Heart left ventricle (tissue), 16 donors: ENCODE data around the gene ABI1. TPM values are rescaled to one million over a fixed set of nuclear protein-coding genes. Genes with fewer than 3 reads are reported as not detected.
A peak's percentile ranks its signal among the peaks of the same experiment; 100 is the strongest.

Experiments
- ATAC-seq, 4 donors: fragments of 200-7000 bp; cut with Tn5 transposase; one replicate each; pipeline ENCODE4 v1.9.1; 2020 to 2022; ENCODE audit warnings: moderate library complexity in 4 of 4, mild to moderate bottlenecking in 3 of 4, moderate number of reproducible peaks in 1 of 4
- DNase-seq, 5 donors: peaks; one replicate each; pipeline ENCODE4 v3.0.0-alpha.2; 2020
- H3K27ac ChIP-seq, 12 donors: fragments of 200-600 bp; sonication (generic) in 4 of 12; one replicate each; pipeline versions ENCODE4 v1.5.0 to v1.8.0; 2016 to 2022; ENCODE audit warnings: mild to moderate bottlenecking in 2 of 12
- H3K27me3 ChIP-seq, 9 donors: fragments of 200-600 bp; sonication (generic) in 2 of 9; one replicate each; pipeline versions ENCODE4 v1.5.1 to v1.8.0; 2016 to 2022; ENCODE audit warnings: mild to moderate bottlenecking in 3 of 9
- H3K36me3 ChIP-seq, 9 donors: fragments of 200-600 bp; sonication (generic) in 2 of 9; one replicate each; pipeline versions ENCODE4 v1.5.0 to v1.8.0; 2018 to 2022; ENCODE audit warnings: mild to moderate bottlenecking in 2 of 9
- H3K4me1 ChIP-seq, 12 donors: fragments of 200-600 bp; sonication (generic) in 4 of 12; one replicate each; pipeline versions ENCODE4 v1.5.0 to v1.8.0; 2016 to 2022; ENCODE audit warnings: mild to moderate bottlenecking in 3 of 12
- H3K4me3 ChIP-seq, 12 donors: fragments of 200-600 bp; sonication (generic) in 4 of 12; one replicate each; pipeline versions ENCODE4 v1.5.0 to v1.8.0; 2017 to 2022; ENCODE audit warnings: mild to moderate bottlenecking in 9 of 12, moderate library complexity in 4 of 12
- H3K9me3 ChIP-seq, 12 donors: fragments of 200-600 bp; sonication (generic) in 4 of 12; one replicate each; pipeline versions ENCODE4 v1.5.0 to v1.8.0; 2016 to 2022; ENCODE audit warnings: mild to moderate bottlenecking in 1 of 12
- POLR2A ChIP-seq, 2 donors: fragments of 450-650 bp; IDR thresholded peaks; one replicate each; pipeline ENCODE4 v1.6.1; 2017; ENCODE audit warnings: antibody characterized with exemption in 2 of 2, mild to moderate bottlenecking in 2 of 2, moderate library complexity in 2 of 2
- WGBS, 4 donors: extraction: QIAGEN DNeasy Blood & Tissue Kit in 2 of 4; methylation state at CpG; one replicate each; pipeline versions ENCODE4 v1.1.5 to v1.1.7; 2013 to 2018; 5-methylcytosine and 5-hydroxymethylcytosine counted together
- intact Hi-C, 10 donors: fragments of 100-400 bp; cut with DNase I; formaldehyde crosslinking; loops; one replicate each; pipeline versions ENCODE4 v1.11.1 to v1.14.2; 2022
- polyA plus RNA-seq, 2 donors: library from polyadenylated mRNA; stranded (reverse); fragments of 200-250 nt; gene quantifications; one replicate each; pipeline ENCODE4 v1.2.3, GENCODE V29; 2013
- total RNA-seq, 9 donors: library from RNA; depleted of rRNA in 2 of 9; stranded (reverse); fragments of >200 nt in 2 of 9; fragmentation: NEBNext Ultra II Directional in 3 of 9; extraction: Animal tissue kit (Norgen Biotek cat#: 25700) in 3 of 9; gene quantifications; one replicate each; pipeline versions ENCODE4 v1.1.0 to v1.2.4, GENCODE V29; 2016 to 2023
- TF ChIP-seq, protein P1 (sequence below), 12 donors: fragments of 200-600 bp; sonication (generic) in 4 of 12; IDR thresholded peaks; one replicate each; pipeline versions ENCODE4 v1.5.0 to v1.8.0; 2018 to 2022; ENCODE audit warnings: antibody characterized with exemption in 12 of 12, mild to moderate bottlenecking in 5 of 12
- donor health status: ischemic (EF 13 %, LVEDD 7.1; RV severe dilation, severe dysfunction).
- donor health status: healthy with polysubstance abuse.
- donor health status: DM: no; HTN: yes; CAD: no.
- donor health status: DM: no; HTN: no; CAD: no.
- donor health status: ischemic (EF 25% LVEDD 6.9; RV normal size, moderate dysfunction).
- donor health status: ischemic (EF 25% LVEDD 5.7; RV mildly dilated, moderate dysfunction).
- donor health status: healthy.
- donor health status: DM: yes; HTN: yes; CAD: no.
- donor health status: ischemic (EF 35%, LVEDD 5.7; RV mildly dilated, moderate dysfunction).
- donor health status: nonischemic (EF 11% LVEDD 7.7; RV severe dilation, severe dysfunction).
- donor health status: DM: yes; HTN: yes; CAD: no.
- donor health status: PGD.
- donor health status: ischemic (EF 29% LVEDD 5.4; RV normal size, mild dysfunction).
- donor health status: nonischemic (EF 23%, LVEDD 6.1; RV moderate dilation, normal function).

Gene ABI1
- total and polyA plus RNA-seq, 11 donors, result 8.5 to 50.0 (median 25.6) TPM

DNA sequence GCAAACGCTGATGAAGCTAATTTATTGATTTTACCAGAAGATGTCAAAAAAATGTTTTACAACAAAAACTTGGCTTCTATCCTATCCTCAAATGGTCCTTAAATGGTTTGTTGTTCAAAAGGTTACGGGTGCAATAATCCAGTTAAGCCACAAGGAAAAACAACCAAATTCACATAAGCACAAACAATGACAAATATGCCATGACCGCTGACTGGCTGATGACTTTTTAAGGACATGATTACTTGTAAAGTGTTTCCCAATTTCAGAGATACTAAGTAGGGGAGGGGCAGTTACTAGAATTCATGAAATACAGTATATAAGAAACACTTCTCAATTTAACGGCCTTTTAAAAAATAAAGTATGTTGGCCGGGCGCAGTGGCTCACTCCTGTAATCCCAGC lies 28.8 kb downstream of the ABI1 start:
- 93 to 96% (median 96%) methylated on average over 6 of the region's 6 CpGs for WGBS, 4 donors
- TF ChIP-seq, protein P1, sequence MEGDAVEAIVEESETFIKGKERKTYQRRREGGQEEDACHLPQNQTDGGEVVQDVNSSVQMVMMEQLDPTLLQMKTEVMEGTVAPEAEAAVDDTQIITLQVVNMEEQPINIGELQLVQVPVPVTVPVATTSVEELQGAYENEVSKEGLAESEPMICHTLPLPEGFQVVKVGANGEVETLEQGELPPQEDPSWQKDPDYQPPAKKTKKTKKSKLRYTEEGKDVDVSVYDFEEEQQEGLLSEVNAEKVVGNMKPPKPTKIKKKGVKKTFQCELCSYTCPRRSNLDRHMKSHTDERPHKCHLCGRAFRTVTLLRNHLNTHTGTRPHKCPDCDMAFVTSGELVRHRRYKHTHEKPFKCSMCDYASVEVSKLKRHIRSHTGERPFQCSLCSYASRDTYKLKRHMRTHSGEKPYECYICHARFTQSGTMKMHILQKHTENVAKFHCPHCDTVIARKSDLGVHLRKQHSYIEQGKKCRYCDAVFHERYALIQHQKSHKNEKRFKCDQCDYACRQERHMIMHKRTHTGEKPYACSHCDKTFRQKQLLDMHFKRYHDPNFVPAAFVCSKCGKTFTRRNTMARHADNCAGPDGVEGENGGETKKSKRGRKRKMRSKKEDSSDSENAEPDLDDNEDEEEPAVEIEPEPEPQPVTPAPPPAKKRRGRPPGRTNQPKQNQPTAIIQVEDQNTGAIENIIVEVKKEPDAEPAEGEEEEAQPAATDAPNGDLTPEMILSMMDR (IDR thresholded peaks at IDR 0.05), result peak in 1 of 12 donors; percentile 10
- no peak for TF ChIP-seq POLR2A (IDR thresholded peaks at IDR 0.05)
- DNase-seq (no peak), ATAC-seq (no peak)
- Histone ChIP-seq H3K36me3 (no peaks in the 10 kb centered on the region), H3K27me3 (no peaks in the 10 kb centered on the region), H3K4me3 (no peak overlapping the region), H3K9me3 (no peaks in the 10 kb centered on the region), H3K4me1 (peaks cover 0 to 35% (median 0%) of the 10 kb centered on the region in 12 donors), H3K27ac (no peak overlapping the region)
- intact Hi-C loops, result no loop called here

DNA sequence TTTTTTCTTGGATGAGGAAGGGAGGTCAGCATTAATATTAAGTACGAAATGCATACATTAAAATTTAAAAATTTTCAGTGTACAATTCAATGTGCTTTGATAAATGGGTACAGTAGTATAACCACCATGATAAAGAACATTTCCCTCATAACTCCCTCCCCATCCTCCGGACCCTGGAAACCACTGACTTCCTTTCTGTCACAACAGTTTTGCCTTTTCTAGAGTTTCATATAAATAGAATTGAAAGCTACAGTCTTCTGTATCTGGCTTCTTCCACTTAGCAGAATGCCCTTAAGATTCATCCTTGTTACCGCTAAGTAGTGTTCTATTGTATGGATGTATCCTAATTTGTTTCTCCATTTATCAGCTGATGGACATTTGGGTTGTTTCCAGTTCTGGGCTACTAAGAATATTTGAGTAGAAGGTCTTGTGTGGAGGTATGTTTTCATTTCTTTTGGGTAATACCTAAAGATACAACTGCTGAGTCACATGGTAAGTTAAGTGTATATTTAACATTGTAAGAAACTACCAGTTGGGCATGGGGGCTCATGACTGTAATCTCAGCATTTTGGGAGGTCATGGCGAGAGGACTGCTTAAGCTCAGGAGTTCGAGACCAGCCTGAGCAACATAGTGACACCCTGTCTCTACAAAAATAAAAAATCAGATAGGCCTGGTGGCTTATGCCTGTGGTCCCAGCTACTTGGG lies 30.8 kb downstream of the ABI1 start:
- intact Hi-C loops, result no loop called here
- Histone ChIP-seq H3K27me3 (no peaks in the 10 kb centered on the region), H3K9me3 (no peaks in the 10 kb centered on the region), H3K27ac (no peak overlapping the region), H3K4me3 (no peak overlapping the region), H3K36me3 (no peaks in the 10 kb centered on the region), H3K4me1 (peaks cover 0 to 33% (median 0%) of the 10 kb centered on the region in 12 donors)
- no peak for ATAC-seq
- 89 to 93% (median 90%) methylated on average over 5 of the region's 5 CpGs for WGBS, 4 donors
- no peak for DNase-seq
- no peak for TF ChIP-seq POLR2A (IDR thresholded peaks at IDR 0.05)
- TF ChIP-seq, protein P1 (IDR thresholded peaks at IDR 0.05), result no peak

DNA sequence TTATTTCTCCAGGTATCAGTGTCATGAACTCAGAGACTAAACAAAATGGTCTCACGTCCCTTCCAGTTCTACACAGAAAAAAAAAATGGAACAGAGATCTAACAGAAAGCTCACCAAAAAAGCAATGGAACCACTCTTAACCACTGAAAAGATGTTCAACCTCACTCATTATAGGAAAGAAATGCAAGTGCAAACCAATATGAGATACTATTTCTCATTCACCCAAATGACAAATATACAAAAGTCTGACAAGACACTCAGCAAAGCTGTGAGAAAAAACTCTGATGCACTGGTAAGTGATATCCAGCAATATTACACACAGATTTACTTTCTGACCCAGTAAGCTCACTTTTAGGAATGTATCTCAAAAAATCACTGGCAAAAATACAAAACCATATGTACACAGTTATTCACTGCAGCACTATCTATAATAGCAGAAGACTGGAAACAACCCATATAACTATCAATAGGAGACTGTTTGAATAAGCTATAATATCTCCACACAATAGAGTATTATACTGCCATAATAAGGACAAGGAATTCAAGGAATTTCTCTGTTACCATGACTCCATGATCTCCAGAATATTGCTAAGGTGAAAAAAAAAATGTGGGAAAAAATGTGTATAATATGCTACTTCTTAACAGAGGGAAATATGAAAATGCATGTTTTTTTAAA lies 36.6 kb downstream of the ABI1 start:
- no peak for ATAC-seq
- TF ChIP-seq, protein P1 (IDR thresholded peaks at IDR 0.05), result no peak
- no peak for TF ChIP-seq POLR2A (IDR thresholded peaks at IDR 0.05)

More for the DNA sequence above, 36.6 kb downstream of the ABI1 start:
- DNase-seq, result no peak
- intact Hi-C loops, result no loop called here
- Histone ChIP-seq H3K27me3 (no peaks in the 10 kb centered on the region), H3K27ac (no peak overlapping the region), H3K36me3 (peaks cover 0 to 18% (median 14%) of the 10 kb centered on the region in 9 donors), H3K9me3 (no peaks in the 10 kb centered on the region), H3K4me1 (peaks cover 0 to 19% (median 0%) of the 10 kb centered on the region in 12 donors), H3K4me3 (no peak overlapping the region)
- 83 to 100% (median 94%) methylated on average over 1 of the region's 1 CpG for WGBS, 4 donors
